GM19240 (cell line): ENCODE measurements around the gene RAB33A.
"Not testable (repeated sequence)": the region's sequence is repeated elsewhere in the genome, so short reads cannot be mapped to it uniquely, and the experiment has no call there.

Source experiments
- DNase-seq: peaks from one replicate; pipeline ENCODE4 v3.0.0; 2011; ENCODE audit warnings: low spot score; ENCODE audit not compliant: insufficient read length

RAB33A gene

DNA sequence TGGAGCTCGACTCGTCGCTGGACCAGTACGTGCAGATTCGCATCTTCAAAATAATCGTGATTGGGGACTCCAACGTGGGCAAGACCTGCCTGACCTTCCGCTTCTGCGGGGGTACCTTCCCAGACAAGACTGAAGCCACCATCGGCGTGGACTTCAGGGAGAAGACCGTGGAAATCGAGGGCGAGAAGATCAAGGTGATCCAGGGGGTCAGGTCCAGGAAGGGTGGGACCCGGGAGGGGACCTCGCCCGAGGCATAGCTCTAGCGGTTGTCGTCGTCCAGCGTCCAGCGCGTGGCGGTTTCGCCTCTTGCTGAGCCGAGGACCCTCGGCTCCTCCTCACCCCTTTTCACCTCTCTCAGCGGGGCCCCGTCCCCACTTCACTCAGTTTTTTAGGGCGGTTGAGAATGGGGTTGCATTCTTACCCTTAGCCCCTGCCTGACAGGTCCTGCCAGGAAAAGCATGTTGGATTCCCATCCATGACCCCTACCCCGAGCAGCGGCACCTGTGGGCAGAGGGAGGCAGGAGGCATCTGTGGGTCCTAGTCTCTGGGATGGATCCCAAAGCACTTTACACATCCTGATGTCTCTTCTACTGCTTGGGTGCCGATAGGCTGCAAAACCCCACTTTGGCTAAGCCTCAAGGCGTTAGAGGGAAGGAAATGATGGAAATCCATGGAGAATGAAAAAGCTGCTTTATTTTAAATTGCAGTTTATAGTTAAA is 524 bp downstream of the RAB33A start:
- DNase-seq, result no peak

DNA sequence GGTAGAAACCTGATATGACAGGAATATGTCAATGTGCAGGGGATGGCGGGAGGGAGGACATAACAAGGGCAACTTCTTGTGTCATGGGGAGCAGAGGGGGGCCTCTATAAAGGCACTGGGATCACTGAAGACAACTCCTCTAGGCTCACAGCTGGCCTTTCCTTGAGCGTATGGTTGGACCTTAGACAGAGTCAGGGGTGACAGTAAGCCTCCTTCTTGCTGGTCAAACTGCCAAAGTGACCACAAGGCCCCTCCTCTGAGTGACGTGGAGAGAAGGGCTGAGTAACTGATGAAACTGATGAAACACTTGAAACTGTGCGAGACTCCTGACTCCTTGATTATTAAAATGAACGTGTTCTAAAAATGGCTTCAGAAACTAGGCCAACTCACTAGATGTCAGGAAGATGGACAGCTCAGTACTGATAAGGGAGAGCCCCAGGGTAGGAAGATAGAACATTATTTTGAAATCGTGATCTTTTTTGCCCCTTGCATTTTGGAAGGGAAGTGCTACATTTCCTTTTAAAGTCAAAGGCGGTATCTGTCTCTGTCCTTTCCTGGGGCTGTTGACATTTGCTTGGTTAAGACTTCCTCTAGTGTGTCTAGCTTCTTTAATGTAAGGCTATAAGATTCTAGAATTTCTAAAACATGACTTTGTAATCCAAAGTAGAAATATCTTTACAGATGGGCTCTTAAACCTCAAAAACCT is 1.6 kb downstream of the RAB33A start:
- no peak for DNase-seq

DNA sequence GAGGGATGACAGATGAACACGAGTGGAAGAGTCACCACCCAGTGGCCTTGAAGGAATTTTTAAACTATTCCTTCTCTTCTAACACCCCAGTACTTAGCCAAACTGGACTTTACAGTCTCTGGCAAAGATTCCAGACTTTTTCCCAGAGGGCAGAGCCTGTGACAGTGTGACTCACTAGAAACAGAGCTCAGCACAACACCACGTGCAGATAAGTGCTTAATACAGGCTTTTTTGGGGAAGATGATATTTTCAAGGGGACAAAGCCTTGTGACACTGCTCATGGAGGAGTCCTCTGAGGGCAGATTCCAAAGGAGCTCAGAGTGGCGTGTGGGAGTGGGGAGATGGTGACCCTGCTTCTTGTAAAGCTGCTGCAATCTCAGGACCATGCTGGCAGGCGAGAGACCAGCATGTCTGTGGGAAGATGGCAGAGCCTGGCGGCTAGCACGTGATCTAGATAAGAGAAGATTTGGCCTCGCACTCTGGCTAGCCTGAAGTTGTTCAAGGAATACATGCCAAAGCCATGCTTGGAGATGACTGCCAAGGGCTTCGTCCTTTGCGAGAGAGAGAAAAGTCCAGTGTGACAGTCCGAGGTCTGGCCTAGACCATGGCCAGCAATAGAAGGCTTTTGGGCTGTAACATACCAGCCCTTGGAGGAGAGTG is 2.4 kb downstream of the RAB33A start:
- no peak for DNase-seq

DNA sequence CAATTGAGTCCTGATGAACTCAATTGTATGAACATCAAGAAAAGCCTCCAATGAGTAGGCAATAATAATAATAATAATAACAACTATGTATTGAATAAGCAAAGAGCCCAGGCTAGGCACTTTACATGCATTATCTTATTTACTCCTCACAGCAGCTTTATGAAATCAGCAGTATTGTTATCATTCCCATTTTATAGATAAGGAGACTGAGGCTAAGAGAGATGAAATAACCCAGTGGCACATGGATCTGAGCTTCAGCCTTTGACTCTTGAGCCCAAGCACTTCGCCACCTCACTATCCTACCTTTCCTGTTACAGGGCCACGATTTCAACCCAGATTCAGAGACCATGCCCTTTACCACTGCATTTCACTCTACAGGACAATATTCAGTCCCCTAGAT is 3.2 kb downstream of the RAB33A start:
- no peak for DNase-seq

DNA sequence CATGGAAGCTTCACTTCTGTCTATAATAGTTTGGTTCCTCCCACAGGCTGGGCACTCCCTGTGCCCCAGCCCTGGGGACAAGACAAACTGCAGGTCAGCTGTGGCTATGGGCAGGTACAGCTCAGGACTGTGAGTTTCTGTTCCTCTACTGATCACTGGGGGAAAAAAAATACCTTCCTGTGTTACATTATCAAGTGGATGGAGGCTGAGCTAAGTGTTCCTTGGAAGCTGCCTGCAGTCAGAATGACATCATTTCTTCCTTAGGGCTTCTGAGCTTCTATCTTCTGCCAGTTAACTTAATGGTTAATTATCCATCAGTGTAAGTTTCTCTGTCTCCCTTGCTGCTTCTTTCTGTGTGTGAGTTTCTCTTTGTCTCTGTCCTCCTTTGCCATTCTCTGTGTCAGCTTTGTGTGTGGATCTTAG is 4.6 kb downstream of the RAB33A start:
- DNase-seq, result no peak

DNA sequence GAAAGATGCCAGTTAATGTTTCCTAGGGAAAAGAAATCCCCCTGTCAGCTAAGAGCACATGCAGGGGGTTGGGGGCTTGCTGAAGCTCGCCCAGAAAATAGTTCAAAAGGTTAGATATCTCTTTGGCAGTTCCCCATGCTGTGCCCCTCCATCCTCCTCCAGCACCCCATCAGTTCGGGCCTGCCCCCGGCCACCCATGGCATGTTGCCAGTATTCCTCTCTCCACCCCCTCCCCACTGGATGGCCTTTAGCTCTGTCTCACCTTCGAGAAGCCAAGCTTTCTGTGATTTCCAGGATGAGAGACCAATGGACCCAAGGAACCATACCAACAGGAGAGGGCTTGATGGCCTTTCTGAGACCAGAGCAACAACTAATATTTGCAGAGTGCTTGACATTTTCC is 5.2 kb downstream of the RAB33A start:
- no peak for DNase-seq

DNA sequence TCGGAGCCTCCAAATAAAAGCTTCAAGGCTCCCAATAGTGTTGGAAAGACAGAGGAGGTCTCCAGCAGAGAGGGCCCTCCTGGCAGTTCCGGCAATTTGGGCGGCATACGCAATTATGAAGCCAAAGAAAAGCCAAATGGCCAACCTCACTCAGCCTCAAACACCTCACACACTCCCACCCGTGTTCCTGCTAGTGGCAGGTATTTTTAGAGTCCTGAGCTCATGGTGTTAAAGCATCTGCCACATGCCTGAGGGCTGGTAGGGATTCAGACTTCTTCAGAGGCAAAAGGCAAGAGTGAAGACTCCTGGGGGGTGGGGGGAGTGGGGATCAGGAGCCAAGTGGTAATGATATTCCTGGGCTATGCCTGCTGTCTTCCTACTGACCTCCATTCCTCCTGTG is 7.4 kb downstream of the RAB33A start:
- no peak for DNase-seq

DNA sequence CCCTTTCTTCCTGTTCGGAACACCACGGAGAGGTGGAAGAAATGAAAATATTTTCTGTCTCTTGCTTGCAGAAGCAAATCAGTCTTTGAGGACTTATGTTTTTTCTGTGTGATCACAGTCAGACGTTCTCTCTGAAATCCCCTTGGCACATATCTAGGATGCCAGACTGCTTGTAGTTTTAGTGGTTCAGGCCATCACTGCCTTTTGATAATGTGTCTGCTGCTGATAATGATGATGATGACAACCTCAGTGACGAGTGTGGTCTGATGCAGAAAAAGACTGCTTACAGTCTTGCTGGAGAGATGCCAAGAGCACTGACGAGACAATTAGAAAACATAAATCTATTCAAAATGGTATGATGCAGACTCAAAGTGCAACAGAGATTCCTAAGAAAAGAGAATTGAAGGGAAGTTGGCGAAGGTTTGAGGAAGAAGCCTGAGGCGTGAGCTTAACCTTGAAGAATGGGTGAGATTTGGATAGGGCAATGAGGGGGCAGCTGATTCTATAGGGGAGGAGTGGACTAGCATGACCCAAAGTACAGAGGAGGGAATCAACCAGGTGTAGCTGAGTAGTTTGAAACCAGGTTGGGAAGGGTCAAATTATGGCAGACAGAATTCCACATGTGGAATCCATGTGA is 7.9 kb downstream of the RAB33A start:
- DNase-seq, result no peak

DNA sequence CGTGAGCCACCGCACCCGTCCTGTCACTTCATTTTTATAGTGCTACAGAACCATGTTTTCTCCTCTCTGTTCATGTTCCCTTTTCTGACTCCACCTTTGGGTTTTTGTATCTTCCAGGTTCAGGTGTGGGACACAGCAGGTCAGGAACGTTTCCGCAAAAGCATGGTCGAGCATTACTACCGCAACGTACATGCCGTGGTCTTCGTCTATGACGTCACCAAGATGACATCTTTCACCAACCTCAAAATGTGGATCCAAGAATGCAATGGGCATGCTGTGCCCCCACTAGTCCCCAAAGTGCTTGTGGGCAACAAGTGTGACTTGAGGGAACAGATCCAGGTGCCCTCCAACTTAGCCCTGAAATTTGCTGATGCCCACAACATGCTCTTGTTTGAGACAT is 12.4 kb downstream of the RAB33A start:
- no peak for DNase-seq

DNA sequence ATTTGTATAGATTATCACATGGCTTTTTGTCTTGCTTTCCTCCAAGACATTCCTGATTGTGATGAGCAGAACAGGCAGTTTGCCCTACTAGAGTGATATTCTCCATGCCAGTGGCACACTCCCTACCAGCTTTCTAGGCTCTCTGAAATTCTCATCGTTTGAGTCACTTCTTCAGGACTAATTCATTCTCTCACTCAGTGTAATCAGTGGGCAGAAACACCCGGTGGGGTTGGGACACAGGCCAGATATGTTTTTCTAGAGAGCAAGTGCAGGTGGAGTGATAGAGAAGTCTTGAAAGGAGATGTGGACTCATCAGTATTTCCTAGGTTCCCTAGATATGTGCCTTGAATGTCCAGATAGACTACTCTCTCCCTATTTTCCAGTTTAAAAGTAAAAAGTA is 13.1 kb downstream of the RAB33A start:
- no peak for DNase-seq

DNA sequence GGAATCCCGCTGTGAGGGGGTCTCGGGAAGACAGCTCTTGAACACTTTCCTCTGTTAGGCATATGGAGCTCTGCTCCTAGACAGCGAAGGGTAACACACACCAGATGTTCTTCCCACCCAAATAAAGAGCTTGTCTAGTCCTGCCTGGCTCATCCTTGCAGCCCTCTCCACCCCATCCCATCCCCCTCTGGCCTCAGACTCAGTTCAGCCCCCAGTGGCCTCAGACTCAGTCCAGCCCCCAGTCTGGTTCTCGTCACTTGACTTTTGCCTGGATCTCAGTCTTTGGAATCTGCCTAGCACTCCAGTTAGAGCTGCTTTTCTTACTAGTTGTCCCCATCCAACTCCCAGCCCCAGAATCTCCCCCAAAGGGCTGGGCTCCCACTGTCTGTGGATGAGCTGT is 14.9 kb downstream of the RAB33A start:
- no peak for DNase-seq

DNA sequence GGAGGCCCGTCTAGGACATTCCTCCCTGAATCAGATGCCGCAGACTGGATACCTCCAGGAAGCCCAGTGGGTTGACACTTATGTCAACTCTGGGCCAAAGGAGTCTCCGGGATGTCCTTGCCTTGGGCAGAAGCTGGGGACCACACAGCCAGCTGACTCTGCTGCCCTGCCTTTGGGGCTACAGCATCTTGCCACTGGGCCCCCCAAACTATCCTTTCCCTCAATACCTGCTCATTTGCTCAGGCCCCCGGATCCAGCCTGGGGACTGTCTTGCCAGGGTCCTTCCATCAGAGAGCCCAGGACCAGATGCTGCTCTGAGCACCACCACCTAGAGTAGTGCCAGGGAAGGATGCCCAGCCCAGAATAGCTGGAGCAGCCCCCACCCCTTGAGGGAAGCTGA is 19.0 kb downstream of the RAB33A start:
- DNase-seq, result no peak

DNA sequence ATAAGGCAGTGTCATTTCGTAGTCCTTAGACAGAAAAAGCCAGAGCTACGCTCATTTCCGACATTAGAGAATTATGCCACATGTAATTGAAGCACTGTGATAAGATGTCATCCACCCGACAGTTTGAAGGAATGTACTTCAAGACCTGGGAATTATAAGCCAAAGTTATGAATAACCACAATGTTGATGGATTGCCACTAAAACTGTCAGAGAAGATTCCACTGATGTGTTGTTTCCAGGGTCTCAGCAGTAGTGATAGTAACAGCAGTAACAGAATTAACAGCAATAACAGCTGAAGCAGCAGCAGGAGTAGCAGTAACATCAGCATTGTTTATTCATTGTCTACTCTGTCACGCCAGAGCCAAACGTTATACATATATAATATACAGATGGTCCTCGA is 24.7 kb downstream of the RAB33A start:
- no peak for DNase-seq

DNA sequence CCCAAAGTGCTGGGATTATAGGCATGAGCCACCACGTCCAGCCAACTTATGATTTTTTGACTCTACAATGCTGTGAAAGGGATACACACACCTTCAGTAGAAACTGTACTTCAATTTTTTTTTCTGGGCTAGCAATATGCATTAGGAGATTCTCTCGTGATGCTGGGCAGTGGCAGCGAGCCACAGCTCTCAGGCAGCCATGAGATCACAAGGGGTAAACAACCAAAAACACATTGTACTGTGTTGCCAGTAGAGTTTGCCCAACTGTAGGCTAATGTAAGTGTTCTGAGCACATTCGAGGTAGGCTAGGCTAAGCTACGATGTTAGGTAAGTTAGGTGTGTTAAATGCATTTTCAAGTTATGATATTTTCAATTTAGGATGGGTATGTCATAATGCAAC is 25.7 kb downstream of the RAB33A start:
- DNase-seq, result no peak

DNA sequence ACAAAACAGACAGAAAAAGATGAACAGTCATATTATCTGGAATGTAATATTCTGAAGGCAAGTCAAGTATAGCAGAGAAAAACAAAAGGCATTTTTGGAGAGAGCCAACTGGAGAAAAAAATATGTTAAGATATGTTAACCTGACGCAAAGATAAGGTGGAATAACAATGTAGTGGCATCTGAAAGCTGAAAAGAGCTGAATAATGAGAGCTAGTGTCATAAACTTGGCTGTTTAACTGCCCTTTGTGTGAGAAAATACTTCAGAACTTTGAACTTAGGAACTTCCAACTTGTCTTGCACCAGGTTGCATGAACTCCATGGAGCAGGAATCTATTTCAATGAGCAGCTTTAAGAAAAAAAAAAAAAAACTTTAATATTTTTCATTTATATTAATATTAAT is 32.9 kb downstream of the RAB33A start:
- DNase-seq, result no peak

DNA sequence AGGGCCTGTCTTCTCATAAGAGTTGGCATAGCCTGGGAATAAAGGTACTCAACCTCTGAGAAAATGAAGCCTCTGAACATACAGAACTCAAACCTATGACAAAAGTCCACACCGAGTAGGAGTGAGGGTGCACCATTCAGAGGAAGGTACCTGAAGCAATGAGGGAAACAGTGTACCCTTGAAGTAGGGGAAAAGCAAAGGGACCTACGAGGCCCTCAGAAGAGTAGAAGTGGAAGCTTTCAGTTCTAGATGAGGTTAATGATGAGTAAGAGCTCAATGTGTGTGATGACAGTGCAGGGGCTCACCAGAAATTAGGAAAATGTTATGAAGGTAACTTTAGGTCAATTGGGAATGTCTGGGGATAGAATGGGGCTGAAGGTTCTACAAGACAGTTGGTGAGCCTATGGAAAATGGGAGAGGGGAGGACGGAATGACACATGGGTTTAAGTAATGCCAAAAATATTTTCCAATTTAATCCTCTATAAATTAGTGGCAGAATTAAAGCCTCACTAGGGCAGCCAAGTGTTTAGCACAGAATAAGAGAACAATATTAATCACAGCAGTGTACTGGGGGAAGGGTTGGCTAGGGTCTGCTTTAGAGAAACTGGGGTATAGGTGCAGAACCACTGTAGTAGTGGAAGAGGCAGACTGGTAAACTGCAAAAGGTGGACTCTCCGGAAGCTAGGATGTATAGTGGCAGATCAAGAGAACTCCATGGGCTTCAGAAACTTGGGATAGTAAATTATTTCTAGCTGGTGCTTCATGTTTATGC is 39.8 kb downstream of the RAB33A start:
- DNase-seq, result no peak

DNA sequence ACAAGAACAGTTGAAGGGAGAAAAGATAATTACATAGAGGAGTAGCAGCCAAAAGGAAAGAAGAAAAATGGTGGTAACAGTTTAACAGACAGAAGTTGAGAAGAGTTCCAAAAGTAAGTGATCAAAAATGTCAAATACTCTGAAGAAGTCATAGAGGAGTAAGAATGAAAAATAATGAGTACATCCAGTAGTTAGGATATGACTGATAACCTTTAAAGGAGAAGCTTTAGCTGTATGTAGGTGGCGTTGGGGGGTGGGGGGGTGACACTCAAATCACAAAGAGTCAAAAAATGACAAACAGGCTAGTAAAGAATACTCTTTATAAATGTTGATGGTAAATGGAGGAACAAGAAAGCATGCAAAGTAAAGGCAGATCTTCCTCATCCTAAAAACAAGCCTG is 40.6 kb downstream of the RAB33A start:
- no peak for DNase-seq

DNA sequence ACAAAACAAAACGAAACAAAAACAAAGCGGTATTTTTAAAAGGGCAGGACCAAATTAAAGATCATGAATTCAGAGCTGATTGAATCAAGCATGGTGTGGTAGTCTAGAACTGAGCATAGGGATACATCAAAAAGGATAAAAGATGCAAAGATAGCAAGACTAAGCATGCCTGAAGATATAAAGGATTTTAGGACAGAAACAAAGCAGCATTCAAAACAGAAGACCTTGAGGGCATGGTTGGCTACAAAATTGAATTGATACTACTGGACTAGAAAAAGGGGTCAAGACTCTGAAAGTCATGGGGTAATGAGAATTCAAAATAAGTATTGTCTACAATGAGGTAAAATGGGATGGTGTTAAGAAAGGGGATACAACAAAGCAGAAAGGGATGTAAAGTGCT is 41.6 kb downstream of the RAB33A start:
- DNase-seq, result no peak

DNA sequence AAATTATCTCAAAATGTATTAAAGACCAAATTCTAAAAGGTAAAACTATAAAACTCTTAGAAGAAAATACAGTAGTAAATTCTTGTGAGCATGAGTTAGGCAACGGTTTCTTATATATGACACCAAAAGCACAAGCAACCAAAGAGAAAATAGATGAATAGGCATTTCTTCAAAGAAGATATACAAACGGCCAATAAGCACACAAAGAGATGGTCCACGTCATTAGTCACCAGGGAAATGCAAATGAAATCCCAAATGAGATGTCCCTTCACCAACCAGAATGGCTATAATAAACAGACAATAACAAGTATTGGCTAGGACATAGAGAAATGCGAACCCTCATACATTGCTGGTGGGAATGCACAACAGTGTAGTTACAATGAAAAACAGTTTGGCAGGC is 44.6 kb downstream of the RAB33A start:
- no peak for DNase-seq

DNA sequence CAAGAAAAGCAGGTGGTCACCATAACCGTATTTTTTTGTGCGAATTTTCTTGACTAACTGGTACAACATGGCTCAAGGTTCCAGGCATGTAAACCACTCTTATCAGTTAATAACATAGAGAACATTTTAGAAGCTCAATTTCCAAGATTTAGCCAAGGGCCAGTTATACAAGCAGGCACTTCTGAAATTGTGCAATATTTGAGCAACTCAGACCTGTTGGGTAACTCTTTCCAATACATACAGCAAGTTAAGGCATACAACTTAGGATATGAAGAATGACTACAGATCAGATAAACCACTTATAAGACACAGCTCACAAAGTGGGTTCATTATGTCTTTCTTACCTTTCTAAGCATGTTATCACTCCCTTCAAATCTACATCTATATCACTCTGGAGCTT is 53.0 kb downstream of the RAB33A start:
- DNase-seq, result no peak

DNA sequence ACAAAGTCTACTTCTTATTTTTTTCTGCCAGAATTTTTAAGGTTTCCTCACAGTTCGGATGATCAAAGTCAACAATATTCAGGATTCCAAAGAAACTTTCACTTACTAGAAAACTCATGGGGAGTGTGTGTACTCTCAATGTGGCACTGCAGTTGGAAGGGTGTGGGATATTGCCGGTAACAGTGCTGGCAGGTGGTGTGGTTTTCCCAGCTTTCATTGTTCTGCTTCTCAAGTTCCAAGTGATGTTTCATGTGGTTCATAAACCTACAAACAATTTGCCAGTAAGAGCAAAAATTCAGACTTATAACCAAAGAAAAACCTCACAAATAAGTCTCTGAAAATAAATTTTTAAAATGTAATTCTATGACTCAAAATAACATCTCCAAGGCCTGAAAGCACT is 57.1 kb downstream of the RAB33A start:
- DNase-seq, result no peak

DNA sequence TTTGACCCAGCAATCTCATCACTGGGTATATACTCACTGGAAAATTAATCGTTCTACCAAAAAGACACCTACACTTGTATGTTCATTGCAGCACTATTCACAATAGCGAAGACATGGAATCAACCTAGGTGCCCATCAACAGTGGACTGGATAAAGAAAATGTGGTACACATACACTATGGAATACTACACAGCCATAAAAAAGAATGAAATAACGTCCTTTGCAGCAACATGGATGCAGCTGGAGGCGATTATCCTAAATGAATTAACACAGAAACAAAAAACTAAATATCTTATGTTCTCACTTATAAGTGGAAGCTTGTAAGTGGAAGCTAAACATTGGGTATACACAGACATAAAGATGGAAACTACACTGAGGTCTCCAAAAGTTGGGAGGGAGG is 59.4 kb downstream of the RAB33A start:
- not testable (repeated sequence) for DNase-seq
